Activated naive CD4-positive, alpha-beta T cell treated with anti-CD3 and anti-CD28 coated beads, Interleukin-2, amount 50 U/mL, for 72 hours (primary cell): ENCODE results near the gene MRPL49. TPM values are rescaled to one million over a fixed set of nuclear protein-coding genes. Genes with fewer than 3 reads are reported as not detected.
A peak's percentile ranks its signal among the peaks of the same experiment; 100 is the strongest.

Experiments used
- ATAC-seq, 2 donors: fragments of 150-1000 bp; cut with Tn5 transposase; 2 replicates each; pipeline ENCODE4 v1.10.0; 2021; ENCODE audit warnings: mild to moderate bottlenecking in 2 of 2, moderate library complexity in 2 of 2
- DNase-seq, 2 donors: peaks; one replicate each; pipeline ENCODE4 v3.0.0; 2021 to 2022; ENCODE audit warnings: low spot score in 2 of 2
- H3K27ac Mint-ChIP-seq, 2 donors: one replicate each; pipeline ENCODE4 v1.8.0; 2022; ENCODE audit warnings: mild to moderate bottlenecking in 2 of 2, mixed read lengths in 2 of 2
- H3K36me3 Mint-ChIP-seq, 2 donors: one replicate each; pipeline ENCODE4 v1.8.0; 2022; ENCODE audit warnings: mixed read lengths in 2 of 2
- H3K9me3 Mint-ChIP-seq, 2 donors: one replicate each; pipeline ENCODE4 v1.8.0; 2022; ENCODE audit warnings: mixed read lengths in 2 of 2
- total RNA-seq, 2 donors: library from RNA; stranded (reverse); gene quantifications; one replicate each; pipeline ENCODE4 v1.2.3, GENCODE V29; 2022

MRPL49 gene
- 10 to 100 TPM; 55.3 to 92.6 TPM for total RNA-seq

DNA sequence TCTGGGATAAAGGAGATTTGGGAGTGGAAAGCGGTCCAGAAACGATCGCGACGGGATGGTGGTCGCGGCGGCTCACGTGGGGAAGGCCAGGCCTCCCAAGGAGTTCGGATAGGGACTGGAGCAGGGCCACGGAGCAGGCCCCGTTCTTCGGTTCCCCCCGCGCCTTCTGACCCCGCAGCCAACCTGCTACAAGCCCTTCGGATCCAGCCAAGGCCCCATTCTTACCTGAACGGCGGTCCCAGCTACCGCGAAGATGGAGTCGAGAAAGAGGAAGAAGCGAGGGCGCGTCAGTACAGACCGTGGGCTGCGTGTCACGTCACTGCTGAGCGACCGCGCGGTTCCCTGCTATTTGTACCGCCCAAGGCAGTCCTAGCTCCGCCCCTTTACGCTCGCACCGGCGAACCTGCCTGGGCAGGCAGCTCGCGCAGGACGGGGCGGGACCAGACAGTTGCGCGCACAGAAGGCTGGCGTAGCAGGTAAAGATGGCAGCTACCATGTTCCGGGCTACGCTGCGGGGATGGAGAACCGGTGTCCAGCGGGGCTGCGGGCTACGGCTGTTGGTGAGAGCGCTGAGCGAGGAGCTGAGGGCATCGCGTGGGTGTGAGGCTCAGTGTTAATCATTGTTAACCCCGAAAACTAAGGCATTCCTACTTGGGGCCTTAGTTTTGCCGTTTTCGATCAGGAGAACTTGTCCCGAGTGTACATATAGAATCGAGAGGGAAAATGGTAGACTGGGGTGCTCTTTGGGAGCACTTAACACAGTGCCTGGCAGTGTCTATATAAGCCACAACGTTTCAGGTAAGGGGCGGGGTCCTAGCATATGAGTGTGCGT, at the start of gene MRPL49, which contains the start of gene FAU:
Gene MRPL49, plus strand, starts transcription at position 457 of the 832 bp plus-strand sequence. Its CDS starts 26 bp downstream, at position 483.
Gene FAU, minus strand, starts transcription at position 270 of the 832 bp plus-strand sequence. CDS start 321 bp downstream, outside the sequence.
- peak; percentile 98 for DNase-seq
- Mint-ChIP-seq H3K27ac (peak within 1 kb of the TSS; percentile 99 to 100), H3K9me3 (no peaks in the 10 kb centered on the region), H3K36me3 (peaks cover 31 to 34% of the 10 kb centered on the region in 2 donors)
- peak; percentile 88 to 89 for ATAC-seq

DNA sequence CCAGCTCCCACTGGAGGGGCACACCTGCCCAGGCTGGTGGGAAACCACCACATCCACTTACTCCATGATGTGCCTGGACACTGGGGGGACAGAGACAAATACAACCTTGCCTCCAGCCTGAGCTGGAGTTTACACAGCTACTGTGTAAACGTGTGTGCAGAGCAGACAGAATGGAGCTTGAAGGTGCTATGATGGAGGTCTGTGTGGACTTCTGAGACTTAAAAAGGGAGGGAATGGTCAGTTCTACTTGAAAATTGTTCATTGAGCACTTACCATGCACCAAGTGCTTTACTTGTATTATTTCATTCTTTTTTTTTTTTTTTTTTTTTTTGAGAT, 49.5 kb upstream of the MRPL49 start:
- Mint-ChIP-seq H3K9me3 (no peaks in the 10 kb centered on the region), H3K36me3 (peaks cover 5 to 15% of the 10 kb centered on the region in 2 donors), H3K27ac (no peak overlapping the region)
- ATAC-seq (no peak), DNase-seq (no peak)

DNA sequence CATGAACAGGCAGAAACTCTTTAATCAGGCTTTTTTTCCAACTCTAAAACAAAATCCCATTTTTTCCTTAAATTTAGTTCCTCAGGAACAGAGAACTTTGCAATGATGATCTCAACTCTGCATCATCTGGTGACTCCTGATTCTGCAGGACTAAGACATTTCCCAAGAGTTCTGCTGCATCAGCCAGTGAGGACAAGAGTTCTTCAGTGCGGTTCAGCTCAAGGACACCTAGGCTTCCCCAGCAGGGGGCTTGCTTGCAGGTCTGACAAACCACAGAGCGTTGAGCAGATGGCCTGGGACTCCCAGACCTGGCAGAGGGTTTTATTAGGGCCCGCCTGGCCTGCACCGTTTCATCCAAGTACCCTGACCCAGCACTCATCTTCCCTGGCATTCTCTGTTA, 44.7 kb upstream of the MRPL49 start:
- Mint-ChIP-seq H3K27ac (no peak overlapping the region), H3K9me3 (no peaks in the 10 kb centered on the region), H3K36me3 (peaks cover 39 to 51% of the 10 kb centered on the region in 2 donors)
- no peak for ATAC-seq
- DNase-seq = no peak

DNA sequence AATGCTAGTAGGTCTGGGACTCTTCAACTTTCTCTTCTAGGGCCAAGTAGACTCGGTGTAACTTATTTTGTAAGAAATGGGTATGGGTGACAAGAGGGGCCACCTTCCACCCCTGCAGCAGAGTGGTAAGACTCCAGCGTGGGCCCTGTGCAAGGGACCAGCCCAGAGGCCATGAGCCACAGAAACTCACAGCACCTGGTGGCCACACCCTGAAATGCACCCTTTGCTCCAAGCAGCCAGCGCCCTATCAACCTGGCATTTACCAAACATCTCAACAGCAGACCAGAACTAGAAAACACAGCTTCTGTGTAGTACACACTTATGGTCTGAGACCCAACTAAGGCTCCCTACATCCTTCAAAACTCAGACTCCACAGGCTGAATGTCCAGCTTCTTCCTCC, 44.0 kb upstream of the MRPL49 start:
- peak in 1 of 2 donors; percentile 67 for DNase-seq
- Mint-ChIP-seq H3K36me3 (peaks cover 46 to 58% of the 10 kb centered on the region in 2 donors), H3K9me3 (no peaks in the 10 kb centered on the region), H3K27ac (peak overlapping the region; percentile 38 to 78)
- ATAC-seq = peak; percentile 63 to 87

DNA sequence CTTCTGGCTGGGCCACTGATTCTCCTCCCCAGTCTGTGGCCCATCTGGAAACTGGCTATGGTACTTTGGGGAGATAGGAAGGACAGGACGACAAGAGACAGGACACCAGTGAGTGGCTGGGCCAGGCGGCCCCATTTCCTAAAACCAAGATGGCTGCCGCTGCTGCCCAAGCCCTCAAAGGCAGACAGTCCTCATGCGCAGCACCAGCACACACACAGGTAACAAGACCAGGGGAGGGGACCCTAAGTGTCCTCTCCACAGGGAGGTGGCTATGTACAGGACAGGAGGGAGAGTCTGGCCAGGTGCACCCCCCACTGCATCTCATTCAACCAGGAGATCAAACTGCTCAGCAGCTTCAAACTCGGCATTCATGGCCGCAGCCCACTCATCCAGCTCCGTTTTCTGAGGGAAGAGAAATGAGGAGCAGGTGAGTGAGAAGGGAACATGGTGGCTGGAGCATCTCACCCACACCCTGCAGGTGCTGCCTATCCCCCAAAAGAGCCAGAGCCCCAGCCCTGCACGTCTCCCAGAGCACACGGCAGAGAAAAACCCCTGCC, 43.3 kb upstream of the MRPL49 start:
- Mint-ChIP-seq H3K36me3 (peaks cover 53 to 66% of the 10 kb centered on the region in 2 donors), H3K9me3 (no peaks in the 10 kb centered on the region), H3K27ac (peak overlapping the region; percentile 38 to 78)
- DNase-seq = no peak
- no peak for ATAC-seq

DNA sequence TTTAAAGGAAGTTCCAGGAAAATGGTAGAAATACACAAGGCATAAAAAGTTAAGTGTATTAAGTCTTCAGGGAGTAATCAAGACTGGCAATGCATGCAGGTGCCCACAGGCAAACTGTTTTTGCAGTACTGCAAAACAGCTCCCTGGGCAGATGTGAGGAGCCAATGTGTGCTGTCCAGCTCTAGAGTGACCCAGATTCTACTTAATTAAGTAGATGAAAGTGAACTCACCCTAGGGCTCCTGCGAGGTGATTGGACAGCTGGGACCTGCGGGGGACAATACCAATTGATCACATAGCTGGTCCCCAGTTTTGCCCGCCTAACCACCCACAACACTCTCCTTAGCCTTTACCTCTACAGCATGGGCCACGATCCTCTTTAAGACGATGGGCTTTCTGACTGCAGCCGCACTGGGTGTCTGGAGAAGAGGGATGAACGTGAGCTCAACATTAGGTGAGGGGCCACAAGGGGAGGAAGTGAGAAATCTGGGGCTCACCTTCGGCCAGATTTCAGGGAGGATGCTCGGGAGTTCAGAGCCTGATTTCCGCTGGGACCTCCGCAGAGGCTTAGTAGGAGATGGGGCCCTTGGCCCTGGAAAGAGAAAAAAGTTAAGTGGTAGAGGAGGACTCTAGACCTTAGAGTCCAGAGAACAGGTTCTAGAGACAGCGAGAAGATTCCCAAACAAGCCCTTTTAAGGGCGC, 38.8 kb upstream of the MRPL49 start:
- DNase-seq = no peak

DNA sequence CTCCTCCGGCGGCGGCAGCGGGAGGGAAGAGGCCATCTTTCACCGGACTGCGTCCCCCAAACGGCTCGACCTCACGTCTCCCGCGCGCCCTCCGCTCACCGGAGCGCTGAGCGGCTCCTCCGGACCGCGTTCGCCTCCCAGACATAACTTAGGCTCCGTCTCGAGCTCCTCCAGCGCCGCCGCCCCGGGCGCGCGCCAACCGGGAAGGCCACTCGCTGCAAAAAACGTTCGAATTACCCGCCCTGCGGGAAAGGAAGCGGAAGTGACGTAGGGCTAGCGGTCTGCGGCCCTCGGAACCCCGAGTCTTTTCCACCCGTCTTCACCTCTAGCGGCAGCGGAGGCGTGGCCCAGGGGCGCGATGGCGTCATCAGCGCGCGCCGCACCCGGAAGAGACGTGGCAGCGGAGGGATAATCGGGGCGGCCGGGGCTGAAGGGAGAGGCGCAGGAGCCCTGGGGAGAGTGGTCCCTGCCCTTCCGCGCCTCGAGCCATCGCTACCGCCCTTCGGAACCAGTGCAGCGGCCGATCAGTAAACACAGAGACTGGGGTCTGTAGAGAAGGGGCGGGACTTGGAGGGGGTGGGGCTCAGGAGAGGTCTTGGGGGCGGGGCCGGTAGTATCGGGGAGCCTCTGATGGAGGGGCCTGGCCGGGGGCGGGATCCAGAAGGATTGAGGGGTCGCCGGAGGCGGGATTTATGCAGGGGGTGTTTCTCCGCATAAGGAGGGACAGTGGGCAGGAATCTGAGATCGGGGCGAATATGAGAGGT, 38.1 kb upstream of the MRPL49 start, which contains the start of the genes CDCA5 and ZFPL1:
Gene CDCA5, minus strand, starts transcription at position 207 of the 764 bp plus-strand sequence. Its CDS starts 62 bp downstream, at position 145.
Gene ZFPL1, plus strand, starts transcription at position 389 of the 764 bp plus-strand sequence. CDS start 477 bp downstream, outside the sequence.
- DNase-seq (peak; percentile 97 to 98), ATAC-seq (peak; percentile 90 to 97)
- Mint-ChIP-seq H3K27ac (peak within 1 kb of the TSS; percentile 99 to 100), H3K9me3 (no peaks in the 10 kb centered on the region), H3K36me3 (peaks cover 50 to 52% of the 10 kb centered on the region in 2 donors)

More for the DNA sequence above, 38.8 kb upstream of the MRPL49 start:
- Mint-ChIP-seq H3K27ac (peak overlapping the region; percentile 99 to 100), H3K9me3 (no peaks in the 10 kb centered on the region), H3K36me3 (peaks cover 52 to 57% of the 10 kb centered on the region in 2 donors)
- ATAC-seq = peak in 1 of 2 donors; percentile 5

DNA sequence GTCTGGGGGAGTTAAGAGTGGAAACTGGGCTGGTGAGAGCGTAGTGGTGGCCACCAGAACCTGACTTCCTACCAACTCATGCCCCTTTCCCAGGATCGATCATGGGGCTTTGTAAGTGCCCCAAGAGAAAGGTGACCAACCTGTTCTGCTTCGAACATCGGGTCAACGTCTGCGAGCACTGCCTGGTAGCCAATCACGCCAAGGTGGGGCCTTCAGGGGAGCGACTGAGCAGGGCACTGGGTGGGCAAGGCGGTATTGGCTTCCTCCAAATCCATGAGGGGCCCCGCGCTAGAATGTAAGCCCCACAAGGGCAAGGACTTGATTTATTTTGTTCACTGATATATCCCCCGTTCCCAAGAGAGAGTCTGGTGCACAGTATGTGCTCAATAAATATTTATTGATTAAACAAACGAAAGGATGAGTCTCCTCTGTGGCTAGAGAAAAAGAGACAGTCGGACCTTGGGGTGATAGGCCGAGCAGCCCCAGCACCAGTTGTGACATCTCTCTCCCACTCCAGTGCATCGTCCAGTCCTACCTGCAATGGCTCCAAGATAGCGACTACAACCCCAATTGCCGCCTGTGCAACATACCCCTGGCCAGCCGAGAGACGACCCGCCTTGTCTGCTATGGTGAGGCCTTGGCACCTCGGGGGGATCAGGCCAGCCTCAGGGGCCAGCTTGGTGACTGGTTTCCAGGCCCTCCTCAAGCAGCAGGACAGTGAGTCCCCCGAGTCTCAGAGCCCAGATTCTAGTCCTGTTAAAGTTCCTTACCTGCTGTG, 37.3 kb upstream of the MRPL49 start:
- Mint-ChIP-seq H3K9me3 (no peaks in the 10 kb centered on the region), H3K36me3 (peaks cover 46 to 51% of the 10 kb centered on the region in 2 donors), H3K27ac (peak overlapping the region; percentile 99 to 100)
- ATAC-seq (no peak), DNase-seq (no peak)

DNA sequence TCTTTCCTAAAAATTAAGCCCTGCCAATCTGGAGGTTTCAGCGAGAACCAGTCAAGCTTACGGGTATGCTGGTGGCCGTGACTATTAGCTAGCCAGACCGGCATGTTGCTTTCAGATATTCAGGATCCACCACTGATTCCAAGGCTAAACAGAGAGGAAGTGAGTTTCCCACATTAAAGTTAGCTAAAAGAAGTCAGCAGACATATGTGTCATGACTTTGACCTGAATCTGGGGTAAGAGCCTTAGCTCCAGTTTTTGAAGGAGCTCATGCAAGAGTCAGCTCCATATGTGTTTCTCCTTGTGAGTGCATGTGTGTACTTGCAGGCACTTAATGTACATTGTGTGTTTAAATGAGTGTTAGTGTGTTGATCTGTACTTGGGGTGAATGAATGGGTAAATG, 36.7 kb upstream of the MRPL49 start:
- peaks cover 42 to 48% of the 10 kb centered on the region in 2 donors for H3K36me3 Mint-ChIP-seq
- H3K27ac Mint-ChIP-seq = peak overlapping the region; percentile 99 to 100
- DNase-seq (no peak), ATAC-seq (no peak)
- no peaks in the 10 kb centered on the region for H3K9me3 Mint-ChIP-seq

DNA sequence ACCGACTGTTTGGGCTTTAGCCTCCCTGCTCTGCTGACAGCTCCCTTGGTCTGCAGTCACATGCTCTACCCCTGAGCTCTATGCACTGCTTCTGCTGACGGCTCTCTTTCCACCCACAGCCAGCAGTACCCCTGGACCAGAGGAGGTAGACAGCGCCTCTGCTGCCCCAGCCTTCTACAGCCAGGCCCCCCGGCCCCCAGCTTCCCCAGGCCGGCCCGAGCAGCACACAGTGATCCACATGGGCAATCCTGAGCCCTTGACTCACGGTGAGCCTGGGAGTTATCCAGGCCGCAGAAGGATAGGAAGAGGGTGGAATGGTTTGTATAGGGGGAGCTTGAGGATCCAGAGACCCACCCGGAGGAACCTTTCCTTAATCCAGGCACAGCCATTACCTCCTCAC, 35.3 kb upstream of the MRPL49 start:
- Mint-ChIP-seq H3K9me3 (no peaks in the 10 kb centered on the region), H3K36me3 (peaks cover 35 to 36% of the 10 kb centered on the region in 2 donors), H3K27ac (peak overlapping the region in 1 of 2 donors; percentile 86)
- DNase-seq = no peak
- ATAC-seq = no peak

DNA sequence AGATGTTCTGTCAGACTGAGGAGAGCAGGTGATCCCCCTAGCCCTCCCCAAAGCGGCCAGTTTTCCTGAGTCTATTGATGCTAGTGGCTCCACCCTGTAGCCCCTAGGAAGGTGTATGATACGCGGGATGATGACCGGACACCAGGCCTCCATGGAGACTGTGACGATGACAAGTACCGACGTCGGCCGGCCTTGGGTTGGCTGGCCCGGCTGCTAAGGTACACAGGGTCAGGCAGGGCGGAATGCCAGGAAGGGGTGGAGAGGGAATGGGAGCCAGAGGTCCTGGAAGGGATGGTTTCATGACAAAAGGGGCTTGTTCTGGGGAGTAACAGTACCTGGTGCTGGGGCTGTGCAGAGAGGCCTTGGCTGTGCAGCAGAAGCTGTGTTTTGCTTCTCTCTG, 34.9 kb upstream of the MRPL49 start:
- ATAC-seq = no peak
- Mint-ChIP-seq H3K36me3 (peaks cover 32% of the 10 kb centered on the region in 2 donors), H3K9me3 (no peaks in the 10 kb centered on the region), H3K27ac (no peak overlapping the region)
- no peak for DNase-seq

DNA sequence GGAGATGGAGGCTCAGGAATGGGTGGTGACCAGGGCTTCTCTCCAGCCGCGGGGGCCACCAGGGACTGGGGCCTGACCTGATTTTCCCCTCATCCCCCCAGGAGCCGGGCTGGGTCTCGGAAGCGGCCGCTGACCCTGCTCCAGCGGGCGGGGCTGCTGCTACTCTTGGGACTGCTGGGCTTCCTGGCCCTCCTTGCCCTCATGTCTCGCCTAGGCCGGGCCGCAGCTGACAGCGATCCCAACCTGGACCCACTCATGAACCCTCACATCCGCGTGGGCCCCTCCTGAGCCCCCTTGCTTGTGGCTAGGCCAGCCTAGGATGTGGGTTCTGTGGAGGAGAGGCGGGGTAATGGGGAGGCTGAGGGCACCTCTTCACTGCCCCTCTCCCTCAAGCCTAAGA, 34.3 kb upstream of the MRPL49 start:
- ATAC-seq = no peak
- no peak overlapping the region for H3K27ac Mint-ChIP-seq
- DNase-seq = no peak
- H3K36me3 Mint-ChIP-seq = peaks cover 26% of the 10 kb centered on the region in 2 donors
- H3K9me3 Mint-ChIP-seq = no peaks in the 10 kb centered on the region

DNA sequence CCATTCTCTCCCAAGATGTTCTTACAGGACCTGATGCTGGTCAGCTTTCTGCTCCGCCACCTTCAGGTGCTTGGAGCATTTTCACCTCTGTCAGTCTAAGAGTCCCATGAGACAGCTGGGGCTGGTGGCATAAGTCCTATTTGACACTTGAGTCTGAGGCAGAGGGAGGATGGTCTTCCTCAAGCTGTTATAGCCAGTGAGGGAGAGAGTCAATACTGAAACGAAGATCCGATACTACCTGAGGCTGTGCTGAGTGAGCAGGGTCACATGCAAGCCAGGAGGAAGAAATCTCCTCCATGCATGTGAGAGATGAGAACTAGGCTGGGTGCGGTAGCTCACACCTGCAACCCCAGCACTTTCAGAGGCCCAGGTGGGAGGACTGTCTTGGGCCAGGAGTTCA, 32.5 kb upstream of the MRPL49 start:
- no peak overlapping the region for H3K27ac Mint-ChIP-seq
- DNase-seq = no peak
- ATAC-seq = no peak
- H3K9me3 Mint-ChIP-seq = no peaks in the 10 kb centered on the region
- H3K36me3 Mint-ChIP-seq = peaks cover 8% of the 10 kb centered on the region in 2 donors

DNA sequence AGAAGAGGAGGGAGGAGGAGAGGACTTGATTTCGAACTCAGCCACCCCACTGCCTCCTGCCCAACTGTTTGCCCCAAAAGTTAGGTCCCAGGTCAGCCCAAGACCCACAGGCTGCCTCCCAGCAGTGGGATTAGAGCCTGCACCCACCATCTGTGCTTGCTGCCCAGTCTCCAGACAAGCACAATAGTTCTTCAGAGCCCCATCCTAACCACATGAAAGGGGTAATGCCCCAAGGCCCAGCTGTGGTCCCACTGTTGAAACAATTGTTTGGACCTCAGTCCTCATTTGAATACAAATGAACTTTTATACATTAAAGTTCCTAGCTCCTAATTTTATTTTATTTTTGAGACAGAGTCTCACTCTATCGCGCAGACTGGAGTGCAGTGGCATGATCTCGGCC, 31.5 kb upstream of the MRPL49 start:
- Mint-ChIP-seq H3K27ac (no peak overlapping the region), H3K9me3 (no peaks in the 10 kb centered on the region), H3K36me3 (peaks cover 3 to 8% of the 10 kb centered on the region in 2 donors)
- DNase-seq (no peak), ATAC-seq (no peak)

DNA sequence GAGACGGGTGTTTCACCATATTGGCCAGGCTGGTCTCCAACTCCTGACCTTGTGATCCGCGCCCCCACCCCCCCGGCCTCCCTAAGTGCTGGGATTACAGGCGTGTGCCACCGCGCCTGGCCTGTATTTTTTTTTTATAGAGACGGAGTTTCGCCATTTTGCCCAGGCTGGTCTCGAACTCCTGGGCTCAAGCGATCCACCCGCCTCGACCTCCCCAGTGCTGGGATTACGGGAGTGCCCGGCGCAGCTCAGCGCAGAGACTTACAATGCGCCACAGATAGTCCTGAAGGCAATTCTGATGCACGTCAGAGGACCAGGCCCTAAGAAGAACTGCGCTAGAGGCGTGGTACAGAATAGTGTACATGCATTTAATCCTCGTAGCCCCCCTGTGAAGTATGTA, 26.7 kb upstream of the MRPL49 start:
- Mint-ChIP-seq H3K27ac (peak overlapping the region; percentile 87 to 98), H3K9me3 (no peaks in the 10 kb centered on the region), H3K36me3 (no peaks in the 10 kb centered on the region)
- DNase-seq = no peak
- no peak for ATAC-seq
